Measurements from ENCODE around the gene LPAR1.

DNA sequence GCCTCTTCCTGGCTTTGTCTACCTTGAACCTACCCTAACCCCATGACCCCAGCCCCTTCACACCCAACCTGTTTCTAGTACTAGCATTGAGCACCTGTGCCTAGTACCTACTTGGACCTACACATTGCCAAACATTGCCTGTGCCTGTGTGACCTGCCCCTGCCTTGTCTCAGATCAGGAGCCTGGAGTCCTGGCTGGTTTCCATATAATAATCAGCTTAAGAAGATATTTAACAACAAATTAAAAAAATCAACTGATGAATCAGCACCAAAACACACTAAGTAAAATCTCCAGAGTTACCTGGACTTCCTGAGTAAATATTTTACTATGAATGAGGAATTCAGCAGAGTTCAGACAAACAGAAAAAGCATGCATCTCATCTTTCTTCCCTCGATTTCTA is 17.7 kb downstream of the LPAR1 start:
- TF ChIP-seq POLR2A (IDR thresholded peaks at IDR 0.05): no peak
- TF ChIP-seq, protein P1, sequence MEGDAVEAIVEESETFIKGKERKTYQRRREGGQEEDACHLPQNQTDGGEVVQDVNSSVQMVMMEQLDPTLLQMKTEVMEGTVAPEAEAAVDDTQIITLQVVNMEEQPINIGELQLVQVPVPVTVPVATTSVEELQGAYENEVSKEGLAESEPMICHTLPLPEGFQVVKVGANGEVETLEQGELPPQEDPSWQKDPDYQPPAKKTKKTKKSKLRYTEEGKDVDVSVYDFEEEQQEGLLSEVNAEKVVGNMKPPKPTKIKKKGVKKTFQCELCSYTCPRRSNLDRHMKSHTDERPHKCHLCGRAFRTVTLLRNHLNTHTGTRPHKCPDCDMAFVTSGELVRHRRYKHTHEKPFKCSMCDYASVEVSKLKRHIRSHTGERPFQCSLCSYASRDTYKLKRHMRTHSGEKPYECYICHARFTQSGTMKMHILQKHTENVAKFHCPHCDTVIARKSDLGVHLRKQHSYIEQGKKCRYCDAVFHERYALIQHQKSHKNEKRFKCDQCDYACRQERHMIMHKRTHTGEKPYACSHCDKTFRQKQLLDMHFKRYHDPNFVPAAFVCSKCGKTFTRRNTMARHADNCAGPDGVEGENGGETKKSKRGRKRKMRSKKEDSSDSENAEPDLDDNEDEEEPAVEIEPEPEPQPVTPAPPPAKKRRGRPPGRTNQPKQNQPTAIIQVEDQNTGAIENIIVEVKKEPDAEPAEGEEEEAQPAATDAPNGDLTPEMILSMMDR (IDR thresholded peaks at IDR 0.05): no peak

Measured in heart left ventricle (tissue), 13 donors.